IMR-90 (cell line): ENCODE results near the gene HSPB1. TPM values are rescaled to one million over a fixed set of nuclear protein-coding genes. Genes with fewer than 3 reads are reported as not detected.

Source experiments
- ATAC-seq: fragments of 200-7000 bp; cut with Tn5 transposase; 2 replicates; pipeline ENCODE4 v1.9.1; 2020; ENCODE audit warnings: low read depth, mild to moderate bottlenecking, moderate library complexity
- BruUV-seq: library from RNA; stranded (reverse); fragments of 400-500 nt; replicated peaks from 2 replicates; lab custom pipeline; 2021; lab: Mats Ljungman, UMichigan
- CTCF ChIA-PET: fragments of 300-600 bp; formaldehyde crosslinking; extraction: SDS; loops from one replicate; lab custom pipeline; 2021; ENCODE audit warnings: antibody characterized with exemption; lab: Yijun Ruan, JAX
- POLR2A ChIA-PET: fragments of 300-600 bp; sonication (Branson Sonifier 250); formaldehyde crosslinking; loops from one replicate; lab custom pipeline; 2022; ENCODE audit warnings: antibody characterized with exemption; ENCODE audit not compliant: unreplicated experiment; lab: Charles Lee
- DNase-seq: peaks from one replicate; pipeline ENCODE4 v3.0.0; 2013
- H2AFZ ChIP-seq: replicated peaks from 2 replicates; pipeline ENCODE3; 2013; ENCODE audit warnings: low read length, mild to moderate bottlenecking; ENCODE audit not compliant: poor library complexity
- H2AK5ac ChIP-seq: 2 replicates; pipeline ENCODE4 v1.6.1; 2013; ENCODE audit warnings: low read depth, low read length, inconsistent platforms
- H2AK9ac ChIP-seq: replicated peaks from 2 replicates; pipeline ENCODE3; 2013; ENCODE audit warnings: mild to moderate bottlenecking, low read depth, low read length, moderate library complexity; ENCODE audit not compliant: poor library complexity
- H2BK120ac ChIP-seq: 2 replicates; pipeline ENCODE4 v1.6.1; 2013; ENCODE audit warnings: low read depth, low read length, inconsistent platforms
- H2BK15ac ChIP-seq: 3 replicates; pipeline ENCODE4 v1.6.1; 2013; ENCODE audit warnings: low read depth, low read length, inconsistent platforms
- H2BK20ac ChIP-seq: 2 replicates; pipeline ENCODE4 v1.6.1; 2013; ENCODE audit warnings: low read depth, mild to moderate bottlenecking, inconsistent platforms, low read length, moderate library complexity
- H2BK5ac ChIP-seq: 2 replicates; pipeline ENCODE4 v1.6.1; 2013; ENCODE audit warnings: mild to moderate bottlenecking, low read depth, low read length, inconsistent platforms; ENCODE audit not compliant: poor library complexity, severe bottlenecking
- H3K14ac ChIP-seq: replicated peaks from 2 replicates; pipeline ENCODE4 v1.6.1; 2013; ENCODE audit warnings: low read depth, low read length, inconsistent platforms
- H3K18ac ChIP-seq: 2 replicates; pipeline ENCODE4 v1.6.1; 2013; ENCODE audit warnings: low read depth, low read length, control low read depth
- H3K23ac ChIP-seq: 2 replicates; pipeline ENCODE4 v1.6.1; 2013; ENCODE audit warnings: low read depth, low read length, inconsistent platforms
- H3K27ac ChIP-seq: 2 replicates; pipeline ENCODE4 v1.5.1; 2013; ENCODE audit warnings: mild to moderate bottlenecking, control low read depth, low read length; ENCODE audit not compliant: insufficient read depth
- H3K27me3 ChIP-seq: 2 replicates; pipeline ENCODE4 v1.6.1; 2013; ENCODE audit warnings: low read length; ENCODE audit not compliant: control insufficient read depth, insufficient read depth
- H3K36me3 ChIP-seq: 2 replicates; pipeline ENCODE4 v1.6.1; 2013; ENCODE audit warnings: low read length, mixed read lengths; ENCODE audit not compliant: control insufficient read depth, insufficient read depth
- H3K4ac ChIP-seq: 2 replicates; pipeline ENCODE4 v1.6.1; 2013; ENCODE audit warnings: low read depth, low read length, inconsistent platforms
- H3K4me1 ChIP-seq: 2 replicates; pipeline ENCODE4 v1.6.1; 2013; ENCODE audit warnings: low read length, mixed read lengths; ENCODE audit not compliant: control insufficient read depth, insufficient read depth
- H3K4me2 ChIP-seq: 2 replicates; pipeline ENCODE4 v1.6.1; 2013; ENCODE audit warnings: low read depth, mild to moderate bottlenecking, control low read depth, low read length, moderate library complexity
- H3K4me3 ChIP-seq: 2 replicates; pipeline ENCODE4 v1.5.1; 2013; ENCODE audit warnings: low read depth, mild to moderate bottlenecking, control low read depth, low read length, moderate library complexity; ENCODE audit not compliant: insufficient read depth
- H3K56ac ChIP-seq: 2 replicates; pipeline ENCODE4 v1.6.1; 2013; ENCODE audit warnings: low read length, inconsistent platforms; ENCODE audit not compliant: insufficient read depth; ENCODE audit errors: extremely low read depth
- H3K79me1 ChIP-seq, 2 experiments: 2 replicates each; pipeline ENCODE4 v1.6.1; 2013; ENCODE audit warnings: low read length in 2 of 2, inconsistent platforms in 1 of 2, low read depth in 1 of 2
- H3K9ac ChIP-seq: 2 replicates; pipeline ENCODE4 v1.6.1; 2013; ENCODE audit warnings: low read depth, low read length, control low read depth
- H3K9me1 ChIP-seq: 2 replicates; pipeline ENCODE4 v1.6.1; 2013; ENCODE audit warnings: low read length, inconsistent platforms; ENCODE audit not compliant: insufficient read depth
- H3K9me3 ChIP-seq: 2 replicates; pipeline ENCODE4 v1.6.1; 2013; ENCODE audit warnings: low read length; ENCODE audit not compliant: control insufficient read depth, insufficient read depth
- H4K20me1 ChIP-seq: 2 replicates; pipeline ENCODE4 v1.6.1; 2013; ENCODE audit warnings: low read length, inconsistent platforms; ENCODE audit not compliant: insufficient read depth
- H4K5ac ChIP-seq: 2 replicates; pipeline ENCODE4 v1.6.1; 2013; ENCODE audit warnings: mild to moderate bottlenecking, low read depth, low read length, control low read depth
- H4K8ac ChIP-seq, 2 experiments: 2 replicates each; pipeline ENCODE4 v1.6.1; 2013; ENCODE audit warnings: low read depth in 2 of 2, low read length in 2 of 2, control low read depth in 1 of 2, inconsistent platforms in 1 of 2
- H4K91ac ChIP-seq: 2 replicates; pipeline ENCODE4 v1.6.1; 2013; ENCODE audit warnings: low read depth, low read length, inconsistent platforms; ENCODE audit not compliant: insufficient read depth
- CEBPB ChIP-seq: IDR thresholded peaks from 2 replicates; pipeline ENCODE4 v1.6.1; 2012; ENCODE audit warnings: low read depth, low read length, improper control_type of control experiment
- ELK1 ChIP-seq: fragments of 150-350 bp; IDR thresholded peaks from 2 replicates; pipeline ENCODE4 v1.6.1; 2016; ENCODE audit warnings: low read depth, mild to moderate bottlenecking, low read length, moderate library complexity, borderline replicate concordance
- MAFK ChIP-seq: IDR thresholded peaks from 2 replicates; pipeline ENCODE4 v1.6.1; 2012; ENCODE audit warnings: low read depth, low read length, improper control_type of control experiment
- USF2 ChIP-seq: fragments of 150-350 bp; IDR thresholded peaks from 2 replicates; pipeline ENCODE4 v1.6.1; 2017; ENCODE audit warnings: mild to moderate bottlenecking, antibody characterized with exemption, low read length, low read depth
- WGBS, 2 experiments: methylation state at CpG; one replicate each; pipeline versions ENCODE4 v1.1.5 to v1.1.7; 2013; ENCODE audit warnings: missing lambda C conversion rate in 2 of 2; ENCODE audit not compliant: insufficient read length in 1 of 2; ENCODE audit errors: extremely low coverage in 2 of 2; 5-methylcytosine and 5-hydroxymethylcytosine counted together
- dilution Hi-C: fragments of 300-500 bp; cut with HindIII; formaldehyde crosslinking; loops from one replicate; pipeline ENCODE4 v1.14.3; 2018; ENCODE audit warnings: low sequenced_read_pairs; ENCODE audit not compliant: unreplicated experiment
- in situ Hi-C: fragments of 300-500 bp; cut with MboI; formaldehyde crosslinking; loops from 3 replicates; pipeline ENCODE4 v1.14.3; 2019; ENCODE audit warnings: low sequenced_read_pairs, inconsistent platforms, mixed read lengths
- intact Hi-C: fragments of 100-400 bp; cut with micrococcal nuclease; formaldehyde crosslinking; loops from 2 replicates; pipeline ENCODE4 v1.10.0; 2022
- polyA plus RNA-seq, 3 experiments: library from polyadenylated mRNA; depleted of rRNA; stranded (reverse); fragments of >200 nt; gene quantifications; 2 replicates each; pipeline ENCODE4 v1.2.3, GENCODE V29; 2012; ENCODE audit warnings: low replicate concordance in 1 of 3
- total RNA-seq: library from RNA; depleted of rRNA; stranded (reverse); fragments of >200 nt; gene quantifications from 2 replicates; pipeline ENCODE4 v1.2.3, GENCODE V29; 2012

The HSPB1 gene
- total and polyA plus RNA-seq, 2 of the 4 experiments (the other 2 are of a cell fraction): 33.2 to 1,363 TPM

- CTCF ChIA-PET: no interaction called here
- no TSS peak for BruUV-seq
- Histone ChIP-seq H2BK20ac (no peak overlapping the region), H2BK120ac (no peak overlapping the region), H3K79me1 (no peaks in the 10 kb centered on the region), H3K14ac (no peak overlapping the region), H2AFZ (no peak overlapping the region), H3K18ac (no peak overlapping the region), H3K9ac (no peak overlapping the region), H3K4me1 (no peaks in the 10 kb centered on the region), H3K56ac (no peak overlapping the region), H2AK5ac (no peak overlapping the region), H4K5ac (no peak overlapping the region), H4K20me1 (no peaks in the 10 kb centered on the region), H3K27me3 (peaks cover 28% of the 10 kb centered on the region), H3K4ac (no peak overlapping the region), H3K9me3 (no peaks in the 10 kb centered on the region), H3K23ac (no peak overlapping the region), H3K4me3 (no peak overlapping the region), H3K9me1 (no peaks in the 10 kb centered on the region), H3K4me2 (no peak overlapping the region), H4K8ac (no peak overlapping the region), H4K91ac (no peak overlapping the region), H2BK5ac (no peak overlapping the region), H3K36me3 (no peaks in the 10 kb centered on the region), H3K27ac (no peak overlapping the region), H2AK9ac (no peak overlapping the region), H2BK15ac (no peak overlapping the region)
- DNase-seq (no peak), ATAC-seq (no peak)
- in situ Hi-C loops: no loop called here
- intact Hi-C loops: no loop called here
- POLR2A ChIA-PET: no interaction called here
- no CpG with 5 or more reads among the region's 4 CpGs for WGBS, 2 experiments
- dilution Hi-C loops: no loop called here
- TF ChIP-seq USF2 (no peak), MAFK (no peak), ELK1 (no peak), CEBPB (no peak)
Observed at GRCh38 chr7:76254781-76255180, 47.7 kb upstream of the HSPB1 start.
